T-cell (primary cell): ENCODE data around the gene ATAT1. TPM values are rescaled to one million over a fixed set of nuclear protein-coding genes. Genes with fewer than 3 reads are reported as not detected.
"Not testable (repeated sequence)": the region's sequence is repeated elsewhere in the genome, so short reads cannot be mapped to it uniquely, and the experiment has no call there.

Experiments
- ATAC-seq, 4 experiments: fragments of 200-7000 bp in 3 of 4; fragments of 150-1000 bp in 1 of 4; cut with Tn5 transposase; replicated peaks in 1 of 4; 1 replicate in 3 of 4; 2 replicates in 1 of 4; pipeline ENCODE4 v1.10.0; 2021; ENCODE audit warnings: moderate library complexity in 3 of 4, mild to moderate bottlenecking in 2 of 4, moderate number of reproducible peaks in 1 of 4
- CTCF ChIA-PET, 2 donors: fragments of 300-600 bp; sonication (Branson Sonifier 250); formaldehyde crosslinking; loops; one replicate each; lab custom pipeline; 2022; ENCODE audit warnings: antibody characterized with exemption in 2 of 2; lab: Charles Lee
- POLR2A ChIA-PET, 2 donors: fragments of 300-600 bp; sonication (Branson Sonifier 250); formaldehyde crosslinking; loops; one replicate each; lab custom pipeline; 2022; ENCODE audit warnings: antibody characterized with exemption in 2 of 2; lab: Charles Lee
- DNase-seq, 35 experiments: peaks; one replicate each; pipeline versions ENCODE4 v3.0.0 to v3.0.0-alpha.2; 2013 to 2023
- H3K27ac ChIP-seq: one replicate; pipeline ENCODE4 v1.5.1; 2013; ENCODE audit warnings: low read length
- H3K27me3 ChIP-seq, 2 experiments: replicated peaks in 1 of 2; 1 replicate in 1 of 2; 2 replicates in 1 of 2; pipeline versions ENCODE4 v1.6.1 to v1.7.0; 2013; ENCODE audit warnings: low read length in 1 of 2, mixed read lengths in 1 of 2; ENCODE audit not compliant: control insufficient read depth in 2 of 2, insufficient read depth in 2 of 2; ENCODE audit errors: extremely low read depth in 1 of 2
- H3K36me3 ChIP-seq, 2 donors: 1 replicate in 1 of 2; 2 replicates in 1 of 2; pipeline versions ENCODE4 v1.6.1 to v1.7.0; 2013; ENCODE audit warnings: low read length in 1 of 2; ENCODE audit not compliant: control insufficient read depth in 2 of 2, insufficient read depth in 1 of 2; ENCODE audit errors: extremely low read depth in 1 of 2
- H3K4me1 ChIP-seq, 2 experiments: 1 replicate in 1 of 2; 2 replicates in 1 of 2; pipeline versions ENCODE4 v1.6.1 to v1.7.0; 2013; ENCODE audit warnings: low read length in 2 of 2, mixed read lengths in 1 of 2; ENCODE audit not compliant: insufficient read depth in 2 of 2, control insufficient read depth in 1 of 2; ENCODE audit errors: extremely low read depth in 1 of 2
- H3K4me3 ChIP-seq, 2 donors: 1 replicate in 1 of 2; 2 replicates in 1 of 2; pipeline versions ENCODE4 v1.5.1 to v1.7.0; 2013; ENCODE audit warnings: mild to moderate bottlenecking in 2 of 2, low read length in 1 of 2, moderate library complexity in 1 of 2; ENCODE audit not compliant: control insufficient read depth in 1 of 2; ENCODE audit errors: extremely low read depth in 1 of 2
- H3K9me3 ChIP-seq: 2 replicates; pipeline ENCODE4 v1.7.0; 2013
- H3K27ac Mint-ChIP-seq, 2 donors: one replicate each; pipeline ENCODE4 v1.8.0; 2020 to 2021; ENCODE audit warnings: mild to moderate bottlenecking in 2 of 2, mixed read lengths in 2 of 2
- H3K27me3 Mint-ChIP-seq, 2 donors: one replicate each; pipeline ENCODE4 v1.8.0; 2021 to 2022; ENCODE audit warnings: mixed read lengths in 2 of 2
- H3K36me3 Mint-ChIP-seq: one replicate; pipeline ENCODE4 v1.8.0; 2021; ENCODE audit warnings: mixed read lengths
- H3K4me1 Mint-ChIP-seq, 3 donors: one replicate each; pipeline ENCODE4 v1.8.0; 2020 to 2022; ENCODE audit warnings: mixed read lengths in 3 of 3, mild to moderate bottlenecking in 1 of 3
- H3K4me3 Mint-ChIP-seq, 3 donors: one replicate each; pipeline ENCODE4 v1.8.0; 2020 to 2022; ENCODE audit warnings: mild to moderate bottlenecking in 3 of 3, mixed read lengths in 3 of 3, moderate library complexity in 3 of 3
- H3K9me3 Mint-ChIP-seq, 3 donors: one replicate each; pipeline ENCODE4 v1.8.0; 2020 to 2022; ENCODE audit warnings: mixed read lengths in 3 of 3
- WGBS: methylation state at CpG from one replicate; pipeline ENCODE4 v1.1.5; 2013; ENCODE audit warnings: missing lambda C conversion rate; ENCODE audit not compliant: insufficient coverage; 5-methylcytosine and 5-hydroxymethylcytosine counted together
- total RNA-seq, 35 experiments: library from RNA in 6 of 35; stranded (reverse) in 6 of 35; fragments of 120-200 nt in 1 of 35; gene quantifications; one replicate each; pipeline versions ENCODE4 v1.2.1 to v1.2.4 and lab custom pipeline; 2013 to 2026

The ATAT1 gene
- total RNA-seq, 5 donors from 2014 or later (not counting 1 experiment from before 2014, with no cell fraction given) = 6.9 to 11.8 (median 10.4) TPM

- H3K4me3 ChIP-seq = no peak overlapping the region
- H3K9me3 ChIP-seq = no peaks in the 10 kb centered on the region
- CTCF ChIA-PET = interaction anchor here in 1 of 2 donors (0.5 to 0.6 kb wide), 2 partner anchors 63 to 1002 kb away, joined by 3 to 4 read pairs; no protein-coding TSS in a partner anchor
- no peaks in the 10 kb centered on the region for H3K4me1 ChIP-seq
- H3K27ac Mint-ChIP-seq = no peak overlapping the region
- H3K4me1 Mint-ChIP-seq = peaks cover 0 to 2% (median 0%) of the 10 kb centered on the region in 3 donors
- H3K9me3 Mint-ChIP-seq = no peaks in the 10 kb centered on the region
- no peak for ATAC-seq
- WGBS = 89% methylated on average over 7 of the region's 7 CpGs
- H3K27me3 ChIP-seq = no peaks in the 10 kb centered on the region
- H3K36me3 Mint-ChIP-seq = peaks cover 51% of the 10 kb centered on the region
- peaks cover 21 to 88% of the 10 kb centered on the region in 2 donors for H3K36me3 ChIP-seq
- no peak overlapping the region for H3K4me3 Mint-ChIP-seq
- H3K27ac ChIP-seq = no peak overlapping the region
- POLR2A ChIA-PET = no interaction called here
- DNase-seq = peak in 1 of 35 experiments; percentile 9
- no peaks in the 10 kb centered on the region for H3K27me3 Mint-ChIP-seq
Measured at GRCh38 chr6:30656513-30656912, 29.8 kb downstream of the ATAT1 start.

GRCh38 chr6:30657454-30657853 lies 30.8 kb downstream of the ATAT1 start:
- ChIA-PET POLR2A (interaction anchor here in 1 of 2 donors (0.6 kb wide), 1 partner anchor 11 kb away, joined by 3 read pairs; no protein-coding TSS in a partner anchor), CTCF (no interaction called here)
- Histone ChIP-seq H3K9me3 (no peaks in the 10 kb centered on the region), H3K4me3 (no peak overlapping the region), H3K36me3 (peaks cover 24 to 88% of the 10 kb centered on the region in 2 donors), H3K27ac (no peak overlapping the region), H3K27me3 (no peaks in the 10 kb centered on the region), H3K4me1 (no peaks in the 10 kb centered on the region)
- no peak for ATAC-seq
- peak overlapping the region; percentile 23 to 31 for H3K27ac Mint-ChIP-seq
- peaks cover 0 to 2% (median 0%) of the 10 kb centered on the region in 3 donors for H3K4me1 Mint-ChIP-seq
- no peak overlapping the region for H3K4me3 Mint-ChIP-seq
- no peaks in the 10 kb centered on the region for H3K9me3 Mint-ChIP-seq
- no peak for DNase-seq
- H3K36me3 Mint-ChIP-seq = peaks cover 56% of the 10 kb centered on the region
- no peaks in the 10 kb centered on the region for H3K27me3 Mint-ChIP-seq

- Mint-ChIP-seq H3K36me3 (peaks cover 60% of the 10 kb centered on the region), H3K27ac (peak overlapping the region in 1 of 2 donors; percentile 31)
- ATAC-seq, H3K4me1 Mint-ChIP-seq, H3K4me3 Mint-ChIP-seq, DNase-seq, H3K4me3 ChIP-seq, H3K4me1 ChIP-seq, H3K27me3 ChIP-seq, H3K27ac ChIP-seq, POLR2A ChIA-PET, H3K9me3 Mint-ChIP-seq, H3K27me3 Mint-ChIP-seq, H3K9me3 ChIP-seq: not testable (repeated sequence)
- H3K36me3 ChIP-seq = peaks cover 24 to 88% of the 10 kb centered on the region in 2 donors
- CTCF ChIA-PET = interaction anchor here in 1 of 2 donors (0.8 kb wide), 1 partner anchor 35 kb away, joined by 3 read pairs; no protein-coding TSS in a partner anchor
- 96% methylated on average over 3 of the region's 5 CpGs for WGBS
Measured at GRCh38 chr6:30657922-30658321, 31.2 kb downstream of the ATAT1 start.

- H3K4me3 ChIP-seq = no peak overlapping the region
- ChIA-PET CTCF (interaction anchor here (0.8 to 1.6 kb wide), 3 partner anchors 50 to 65 kb away, joined by 3 to 4 read pairs (median 3); no protein-coding TSS in a partner anchor), POLR2A (interaction anchor here (0.6 to 0.7 kb wide), 2 partner anchors 9 to 16 kb away, joined by 3 to 5 read pairs; no protein-coding TSS in a partner anchor)
- DNase-seq (no peak), ATAC-seq (no peak)
- no peaks in the 10 kb centered on the region for H3K27me3 Mint-ChIP-seq
- no peaks in the 10 kb centered on the region for H3K4me1 ChIP-seq
- 97% methylated on average over 24 of the region's 34 CpGs for WGBS
- H3K9me3 ChIP-seq = no peaks in the 10 kb centered on the region
- H3K27ac ChIP-seq = no peak overlapping the region
- H3K27ac Mint-ChIP-seq = no peak overlapping the region
- no peaks in the 10 kb centered on the region for H3K27me3 ChIP-seq
- H3K36me3 Mint-ChIP-seq = peaks cover 48% of the 10 kb centered on the region
- H3K9me3 Mint-ChIP-seq = no peaks in the 10 kb centered on the region
- H3K4me1 Mint-ChIP-seq = peaks cover 8 to 18% (median 12%) of the 10 kb centered on the region in 3 donors
- H3K4me3 Mint-ChIP-seq = no peak overlapping the region
- H3K36me3 ChIP-seq = peaks cover 8 to 71% of the 10 kb centered on the region in 2 donors
Measured at GRCh38 chr6:30664994-30665767, 38.5 kb downstream of the ATAT1 start.

- H3K27ac ChIP-seq, H3K4me3 Mint-ChIP-seq, H3K9me3 ChIP-seq, H3K4me3 ChIP-seq, H3K9me3 Mint-ChIP-seq, CTCF ChIA-PET, H3K27ac Mint-ChIP-seq, H3K27me3 Mint-ChIP-seq, POLR2A ChIA-PET, H3K4me1 ChIP-seq, DNase-seq, H3K27me3 ChIP-seq, ATAC-seq: not testable (repeated sequence)
- 67% methylated on average over 1 of the region's 2 CpGs for WGBS
- H3K4me1 Mint-ChIP-seq = peaks cover 19 to 29% (median 23%) of the 10 kb centered on the region in 3 donors
- peaks cover 55% of the 10 kb centered on the region for H3K36me3 Mint-ChIP-seq
- H3K36me3 ChIP-seq = peaks cover 13 to 72% of the 10 kb centered on the region in 2 donors
Measured at GRCh38 chr6:30666300-30666699, 39.6 kb downstream of the ATAT1 start.

- ChIA-PET POLR2A (interaction anchor here in 1 of 2 donors (1.1 kb wide), 1 partner anchor 30 kb away, joined by 4 read pairs; no protein-coding TSS in a partner anchor), CTCF (interaction anchor here in 1 of 2 donors (2.0 kb wide), 1 partner anchor 51 kb away, joined by 9 read pairs; no protein-coding TSS in a partner anchor)
- DNase-seq (no peak), ATAC-seq (no peak)
- H3K4me3 Mint-ChIP-seq = peak overlapping the region; percentile 69 to 85 (median 74)
- 96% methylated on average over 20 of the region's 27 CpGs for WGBS
- peaks cover 38 to 39% (median 39%) of the 10 kb centered on the region in 3 donors for H3K4me1 Mint-ChIP-seq
- H3K27me3 Mint-ChIP-seq = no peaks in the 10 kb centered on the region
- H3K4me1 ChIP-seq = peaks cover 4 to 17% of the 10 kb centered on the region in 2 experiments
- peaks cover 26% of the 10 kb centered on the region for H3K36me3 Mint-ChIP-seq
- H3K9me3 ChIP-seq = no peaks in the 10 kb centered on the region
- peak overlapping the region; percentile 44 to 72 for H3K27ac Mint-ChIP-seq
- no peaks in the 10 kb centered on the region for H3K9me3 Mint-ChIP-seq
- H3K4me3 ChIP-seq = no peak overlapping the region
- H3K27ac ChIP-seq = no peak overlapping the region
- H3K27me3 ChIP-seq = no peaks in the 10 kb centered on the region
- peaks cover 8 to 35% of the 10 kb centered on the region in 2 donors for H3K36me3 ChIP-seq
Measured at GRCh38 chr6:30670760-30671527, 44.3 kb downstream of the ATAT1 start.
